Mesenchymal stem cell (in vitro differentiated cells and primary cell): ENCODE measurements around the gene ROBO1.

Experiments used
- DNase-seq: peaks from one replicate; pipeline ENCODE4 v3.0.0-alpha.2; 2013
- H2AFZ ChIP-seq: one replicate; pipeline ENCODE4 v1.6.1; 2013; ENCODE audit warnings: low read depth, mild to moderate bottlenecking, control low read depth, inconsistent platforms, low read length, moderate library complexity
- H2AK5ac ChIP-seq: 2 replicates; pipeline ENCODE4 v1.6.1; 2013; ENCODE audit warnings: low read length, moderate library complexity, mild to moderate bottlenecking, inconsistent platforms; ENCODE audit not compliant: severe bottlenecking
- H2BK120ac ChIP-seq: one replicate; pipeline ENCODE4 v1.6.1; 2013; ENCODE audit warnings: low read depth, mild to moderate bottlenecking, inconsistent platforms, low read length, moderate library complexity
- H2BK12ac ChIP-seq, 2 experiments: one replicate each; pipeline ENCODE4 v1.6.1; 2013; ENCODE audit warnings: inconsistent platforms in 2 of 2, low read length in 2 of 2, mild to moderate bottlenecking in 2 of 2, moderate library complexity in 2 of 2, control low read depth in 1 of 2
- H2BK15ac ChIP-seq: one replicate; pipeline ENCODE4 v1.6.1; 2013; ENCODE audit warnings: mild to moderate bottlenecking, low read depth, inconsistent platforms; ENCODE audit not compliant: poor library complexity, severe bottlenecking
- H2BK5ac ChIP-seq: 2 replicates; pipeline ENCODE4 v1.6.1; 2013; ENCODE audit warnings: low read depth, mild to moderate bottlenecking, low read length, control low read depth, inconsistent platforms; ENCODE audit not compliant: poor library complexity, severe bottlenecking
- H3K14ac ChIP-seq, 2 experiments: one replicate each; pipeline ENCODE4 v1.6.1; 2013; ENCODE audit warnings: inconsistent platforms in 2 of 2, low read length in 2 of 2, control low read depth in 1 of 2, mild to moderate bottlenecking in 1 of 2, moderate library complexity in 1 of 2
- H3K18ac ChIP-seq, 2 experiments: one replicate each; pipeline ENCODE4 v1.6.1; 2013; ENCODE audit warnings: inconsistent platforms in 2 of 2, low read length in 2 of 2, control low read depth in 1 of 2, low read depth in 1 of 2, mild to moderate bottlenecking in 1 of 2
- H3K23ac ChIP-seq, 2 experiments: one replicate each; pipeline ENCODE4 v1.6.1; 2013; ENCODE audit warnings: inconsistent platforms in 2 of 2, low read length in 2 of 2, mild to moderate bottlenecking in 2 of 2, moderate library complexity in 2 of 2, control low read depth in 1 of 2
- H3K27ac ChIP-seq: 2 replicates; pipeline ENCODE4 v1.5.1; 2013; ENCODE audit warnings: mild to moderate bottlenecking, moderate library complexity, low read length, control low read depth, inconsistent platforms; ENCODE audit not compliant: poor library complexity, severe bottlenecking
- H3K27me3 ChIP-seq, 2 experiments: 2 replicates each; pipeline versions ENCODE4 v1.6.1 to v1.7.0; 2013; ENCODE audit warnings: low read length in 2 of 2, mild to moderate bottlenecking in 2 of 2, moderate library complexity in 2 of 2, control low read depth in 1 of 2, inconsistent platforms in 1 of 2; ENCODE audit not compliant: control insufficient read depth in 1 of 2, insufficient read depth in 1 of 2
- H3K36me3 ChIP-seq, 2 experiments: 2 replicates each; pipeline versions ENCODE4 v1.6.1 to v1.7.0; 2013; ENCODE audit warnings: low read length in 2 of 2, control low read depth in 1 of 2, inconsistent platforms in 1 of 2, low read depth in 1 of 2, mild to moderate bottlenecking in 1 of 2; ENCODE audit not compliant: insufficient read depth in 2 of 2, control insufficient read depth in 1 of 2
- H3K4ac ChIP-seq, 2 experiments: one replicate each; pipeline ENCODE4 v1.6.1; 2013; ENCODE audit warnings: inconsistent platforms in 2 of 2, low read length in 2 of 2, mild to moderate bottlenecking in 2 of 2, moderate library complexity in 2 of 2, control low read depth in 1 of 2, low read depth in 1 of 2
- H3K4me1 ChIP-seq: 2 replicates; pipeline ENCODE4 v1.6.1; 2013; ENCODE audit warnings: low read depth, low read length, control low read depth; ENCODE audit not compliant: control insufficient read depth, insufficient read depth
- H3K4me2 ChIP-seq: 2 replicates; pipeline ENCODE4 v1.6.1; 2013; ENCODE audit warnings: low read length, mild to moderate bottlenecking, inconsistent platforms; ENCODE audit not compliant: poor library complexity, severe bottlenecking
- H3K4me3 ChIP-seq, 2 experiments: 2 replicates each; pipeline versions ENCODE4 v1.5.1 to v1.7.0; 2013; ENCODE audit warnings: low read length in 2 of 2, mild to moderate bottlenecking in 2 of 2, control low read depth in 1 of 2, low read depth in 1 of 2; ENCODE audit not compliant: insufficient read depth in 1 of 2
- H3K79me1 ChIP-seq: replicated peaks from 2 replicates; pipeline ENCODE4 v1.6.1; 2013; ENCODE audit warnings: mild to moderate bottlenecking, control low read depth, low read length, inconsistent platforms; ENCODE audit not compliant: poor library complexity, severe bottlenecking
- H3K9ac ChIP-seq: 2 replicates; pipeline ENCODE4 v1.7.0; 2013; ENCODE audit warnings: mild to moderate bottlenecking, low read length, moderate library complexity
- H3K9me3 ChIP-seq: 2 replicates; pipeline ENCODE4 v1.7.0; 2013; ENCODE audit warnings: mild to moderate bottlenecking, low read length; ENCODE audit not compliant: control insufficient read depth
- H4K8ac ChIP-seq: one replicate; pipeline ENCODE4 v1.6.1; 2013; ENCODE audit warnings: inconsistent platforms, mild to moderate bottlenecking, low read length, moderate library complexity
- H4K91ac ChIP-seq: one replicate; pipeline ENCODE4 v1.6.1; 2013; ENCODE audit warnings: mild to moderate bottlenecking, low read length, inconsistent platforms
- WGBS: methylation state at CpG from one replicate; pipeline ENCODE4 v1.1.7; 2013; ENCODE audit warnings: mixed read lengths; 5-methylcytosine and 5-hydroxymethylcytosine counted together

The ROBO1 gene

GRCh38 chr3:78905700-78906099 is 862.1 kb downstream of the ROBO1 start:
- H3K4me2 ChIP-seq = no peak overlapping the region
- H3K79me1 ChIP-seq = peaks cover 6% of the 10 kb centered on the region
- no peak overlapping the region for H2BK120ac ChIP-seq
- H3K27me3 ChIP-seq = no peaks in the 10 kb centered on the region
- no peak overlapping the region for H3K9ac ChIP-seq
- no peak overlapping the region for H2AFZ ChIP-seq
- H3K18ac ChIP-seq = no peak overlapping the region
- no peaks in the 10 kb centered on the region for H3K9me3 ChIP-seq
- H4K8ac ChIP-seq = no peak overlapping the region
- no peak overlapping the region for H2BK12ac ChIP-seq
- WGBS = 94% methylated on average over 2 of the region's 3 CpGs
- H3K23ac ChIP-seq = no peak overlapping the region
- no peak overlapping the region for H2BK5ac ChIP-seq
- no peak overlapping the region for H2BK15ac ChIP-seq
- H2AK5ac ChIP-seq = no peak overlapping the region
- no peak for DNase-seq
- no peaks in the 10 kb centered on the region for H3K4me1 ChIP-seq
- no peak overlapping the region for H3K27ac ChIP-seq
- no peak overlapping the region for H3K4me3 ChIP-seq
- no peaks in the 10 kb centered on the region for H3K36me3 ChIP-seq
- no peak overlapping the region for H4K91ac ChIP-seq
- H3K4ac ChIP-seq = no peak overlapping the region
- H3K14ac ChIP-seq = no peak overlapping the region

- Histone ChIP-seq H3K4me2 (no peak overlapping the region), H3K4me3 (no peak overlapping the region), H2BK12ac (no peak overlapping the region), H2AK5ac (no peak overlapping the region), H2AFZ (no peak overlapping the region), H3K4ac (no peak overlapping the region), H3K18ac (no peak overlapping the region), H3K36me3 (no peaks in the 10 kb centered on the region), H3K14ac (no peak overlapping the region), H4K8ac (no peak overlapping the region), H3K27ac (no peak overlapping the region), H3K79me1 (peaks cover 8% of the 10 kb centered on the region), H3K27me3 (no peaks in the 10 kb centered on the region), H3K4me1 (no peaks in the 10 kb centered on the region), H3K9me3 (no peaks in the 10 kb centered on the region), H3K9ac (no peak overlapping the region), H4K91ac (no peak overlapping the region), H2BK15ac (no peak overlapping the region), H2BK5ac (no peak overlapping the region), H3K23ac (no peak overlapping the region), H2BK120ac (no peak overlapping the region)
- 0% methylated on average over 1 of the region's 1 CpG for WGBS
- DNase-seq = no peak
Measured at GRCh38 chr3:78901544-78901943, 866.3 kb downstream of the ROBO1 start.

- Histone ChIP-seq H2BK120ac (no peak overlapping the region), H3K23ac (no peak overlapping the region), H3K27me3 (no peaks in the 10 kb centered on the region), H3K14ac (no peak overlapping the region), H3K79me1 (peaks cover 5% of the 10 kb centered on the region), H3K9ac (no peak overlapping the region), H2BK5ac (no peak overlapping the region), H3K4ac (no peak overlapping the region), H2AK5ac (no peak overlapping the region), H2BK15ac (no peak overlapping the region), H3K27ac (no peak overlapping the region), H3K4me3 (no peak overlapping the region), H4K91ac (no peak overlapping the region), H3K36me3 (no peaks in the 10 kb centered on the region), H2BK12ac (no peak overlapping the region), H3K9me3 (no peaks in the 10 kb centered on the region), H3K4me2 (no peak overlapping the region), H2AFZ (no peak overlapping the region), H3K4me1 (no peaks in the 10 kb centered on the region), H4K8ac (no peak overlapping the region), H3K18ac (no peak overlapping the region)
- WGBS = 88% methylated on average over 1 of the region's 3 CpGs
- no peak for DNase-seq
Measured at GRCh38 chr3:78900880-78901279, 866.9 kb downstream of the ROBO1 start.

- H3K27ac ChIP-seq = no peak overlapping the region
- no peak overlapping the region for H3K14ac ChIP-seq
- no peak overlapping the region for H2BK12ac ChIP-seq
- H2AK5ac ChIP-seq = no peak overlapping the region
- no peaks in the 10 kb centered on the region for H3K27me3 ChIP-seq
- H3K79me1 ChIP-seq = peaks cover 5% of the 10 kb centered on the region
- no peak overlapping the region for H2AFZ ChIP-seq
- no peak overlapping the region for H2BK5ac ChIP-seq
- H3K4me3 ChIP-seq = no peak overlapping the region
- H2BK15ac ChIP-seq = no peak overlapping the region
- no peaks in the 10 kb centered on the region for H3K9me3 ChIP-seq
- no peak overlapping the region for H2BK120ac ChIP-seq
- no peak overlapping the region for H3K4me2 ChIP-seq
- no peaks in the 10 kb centered on the region for H3K4me1 ChIP-seq
- H3K9ac ChIP-seq = no peak overlapping the region
- no peak overlapping the region for H4K91ac ChIP-seq
- H4K8ac ChIP-seq = no peak overlapping the region
- no peaks in the 10 kb centered on the region for H3K36me3 ChIP-seq
- H3K18ac ChIP-seq = no peak overlapping the region
- no CpG with 5 or more reads among the region's 1 CpG for WGBS
- no peak for DNase-seq
- H3K23ac ChIP-seq = no peak overlapping the region
- H3K4ac ChIP-seq = no peak overlapping the region
Measured at GRCh38 chr3:78900426-78900825, 867.4 kb downstream of the ROBO1 start.
